ENCODE measurements around the gene SPATA21. TPM values are rescaled to one million over a fixed set of nuclear protein-coding genes. Genes with fewer than 3 reads are reported as not detected.

Gene SPATA21
- total and polyA plus RNA-seq, 2 donors (not counting 3 experiments of a cell fraction or from before 2014, with no cell fraction given), result not detected

DNA sequence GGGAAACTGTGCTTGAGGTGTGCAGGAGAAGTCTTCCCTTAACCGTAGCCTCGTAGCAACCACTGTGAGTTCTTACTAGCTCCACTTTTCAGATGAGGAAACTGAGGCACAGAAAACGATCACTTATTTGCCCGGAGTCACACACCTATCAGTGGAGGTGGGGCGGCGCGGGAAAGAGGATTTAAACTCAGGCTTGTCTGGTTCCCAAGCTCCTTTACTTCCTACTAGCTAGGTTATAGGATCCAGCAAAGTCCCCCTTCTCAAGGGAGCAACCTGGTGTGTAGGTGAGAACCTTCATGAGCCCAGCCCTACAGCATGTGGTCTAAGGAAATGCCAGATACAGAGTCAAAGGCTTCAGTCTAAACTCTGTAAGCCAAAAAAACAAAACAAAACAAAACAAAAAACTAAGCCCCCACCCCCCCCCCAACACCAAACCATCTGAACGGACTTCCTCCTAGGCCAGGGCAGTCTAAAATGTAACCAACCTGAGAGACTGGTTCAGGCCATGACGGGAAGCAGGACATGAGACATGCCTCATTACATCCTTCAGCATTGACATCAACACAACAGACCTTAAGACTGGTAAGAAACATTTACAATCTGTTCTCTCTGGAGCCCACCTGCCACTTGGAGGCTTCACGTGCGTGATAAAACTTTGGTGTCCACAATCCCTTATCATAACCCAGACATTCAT, 84.2 kb downstream of the SPATA21 start:
- peaks cover 39% of the 10 kb centered on the region for H3K79me2 ChIP-seq (ENCODE audit: control insufficient read depth, insufficient read depth, low read length)
- BruUV-seq (replicated peaks), result TSS peak; percentile 95
- FAIRE-seq (no peak), DNase-seq (ENCODE audit: low read depth, low spot score) (no peak)
- H3K9me1 ChIP-seq (replicated peaks; ENCODE audit: control insufficient read depth, extremely low read depth, insufficient read depth, low read length), result no peaks in the 10 kb centered on the region
- ChIA-PET CTCF (interaction anchor here (0.6 to 6.3 kb wide), 9 partner anchors 10 to 274 kb away, joined by 3 to 76 read pairs (median 3); partner anchors contain the start of gene NECAP2), POLR2A (interaction anchor here (1.1 kb wide), 1 partner anchor 104 kb away, joined by 4 read pairs; no protein-coding TSS in a partner anchor)
- intact Hi-C loops (cut with micrococcal nuclease), result loop anchor here (1.0 to 5.0 kb wide), 4 partner anchors 86 to 146 kb away; partner anchors contain the start of gene NECAP2
- no peaks in the 10 kb centered on the region for H3K36me3 ChIP-seq (ENCODE audit: control insufficient read depth in 2 of 2, extremely low read depth in 1 of 2, insufficient read depth in 2 of 2, low read length in 2 of 2)
- TF ChIP-seq, protein P1, sequence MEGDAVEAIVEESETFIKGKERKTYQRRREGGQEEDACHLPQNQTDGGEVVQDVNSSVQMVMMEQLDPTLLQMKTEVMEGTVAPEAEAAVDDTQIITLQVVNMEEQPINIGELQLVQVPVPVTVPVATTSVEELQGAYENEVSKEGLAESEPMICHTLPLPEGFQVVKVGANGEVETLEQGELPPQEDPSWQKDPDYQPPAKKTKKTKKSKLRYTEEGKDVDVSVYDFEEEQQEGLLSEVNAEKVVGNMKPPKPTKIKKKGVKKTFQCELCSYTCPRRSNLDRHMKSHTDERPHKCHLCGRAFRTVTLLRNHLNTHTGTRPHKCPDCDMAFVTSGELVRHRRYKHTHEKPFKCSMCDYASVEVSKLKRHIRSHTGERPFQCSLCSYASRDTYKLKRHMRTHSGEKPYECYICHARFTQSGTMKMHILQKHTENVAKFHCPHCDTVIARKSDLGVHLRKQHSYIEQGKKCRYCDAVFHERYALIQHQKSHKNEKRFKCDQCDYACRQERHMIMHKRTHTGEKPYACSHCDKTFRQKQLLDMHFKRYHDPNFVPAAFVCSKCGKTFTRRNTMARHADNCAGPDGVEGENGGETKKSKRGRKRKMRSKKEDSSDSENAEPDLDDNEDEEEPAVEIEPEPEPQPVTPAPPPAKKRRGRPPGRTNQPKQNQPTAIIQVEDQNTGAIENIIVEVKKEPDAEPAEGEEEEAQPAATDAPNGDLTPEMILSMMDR (IDR thresholded peaks at IDR 0.05; ENCODE audit: extremely low read depth in 1 of 2, insufficient read depth in 1 of 2, low read depth in 1 of 2, low read length in 2 of 2), result no peak
- TF ChIP-seq MYC (IDR thresholded peaks at IDR 0.05; ENCODE audit: low read depth, low read length) (no peak), POLR2A (IDR thresholded peaks at IDR 0.05; ENCODE audit: low read depth, low read length) (no peak), JUN (IDR thresholded peaks at IDR 0.05; ENCODE audit: borderline replicate concordance, insufficient read depth, insufficient read length, low read depth) (no peak), POLR2AphosphoS5 (IDR thresholded peaks at IDR 0.05; ENCODE audit: insufficient read depth, low read depth, low read length) (no peak), EZH2 (IDR thresholded peaks at IDR 0.05; ENCODE audit: borderline replicate concordance, low read depth, low read length, severe bottlenecking) (no peak), FOS (IDR thresholded peaks at IDR 0.05; ENCODE audit: borderline replicate concordance, insufficient read depth, low read length) (no peak), GATA2 (IDR thresholded peaks at IDR 0.05; ENCODE audit: insufficient read depth, insufficient read length, low read depth, low read length) (no peak)
- TF ChIP-seq, protein P2, sequence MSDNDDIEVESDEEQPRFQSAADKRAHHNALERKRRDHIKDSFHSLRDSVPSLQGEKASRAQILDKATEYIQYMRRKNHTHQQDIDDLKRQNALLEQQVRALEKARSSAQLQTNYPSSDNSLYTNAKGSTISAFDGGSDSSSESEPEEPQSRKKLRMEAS (IDR thresholded peaks at IDR 0.05; ENCODE audit: insufficient read depth, insufficient read length), result no peak
- H3K9ac ChIP-seq (replicated peaks; ENCODE audit: extremely low read depth, insufficient read depth, low read length), result peak overlapping the region; percentile 79
- dilution Hi-C loops (cut with MboI; ENCODE audit: extremely low pct_ligation_motif_present, low sequenced_read_pairs), result no loop called here
- H3K27ac ChIP-seq (ENCODE audit: insufficient read depth, low read depth, low read length), result peak overlapping the region; percentile 86
- H3K27me3 ChIP-seq (ENCODE audit: control insufficient read depth in 2 of 2, insufficient read depth in 2 of 2, low read length in 2 of 2), result no peaks in the 10 kb centered on the region
- H3K4me2 ChIP-seq (ENCODE audit: insufficient read depth, low read length), result peak overlapping the region; percentile 70
- H2AFZ ChIP-seq (ENCODE audit: low read depth, low read length), result peak overlapping the region; percentile 92
- H3K4me3 ChIP-seq (replicated peaks in 1 of 3; ENCODE audit: insufficient read depth in 1 of 3, low read depth in 1 of 3, low read length in 3 of 3), result peak overlapping the region in 2 of 3 experiments; percentile 65 to 85
- H3K9me3 ChIP-seq (replicated peaks; ENCODE audit: control insufficient read depth, insufficient read depth, low read length), result no peaks in the 10 kb centered on the region
- no peaks in the 10 kb centered on the region for H4K20me1 ChIP-seq (replicated peaks; ENCODE audit: control insufficient read depth, extremely low read depth, insufficient read depth, low read length)
- H3K4me1 ChIP-seq (ENCODE audit: control insufficient read depth, extremely low read depth, insufficient read depth, low read length), result peaks cover 26% of the 10 kb centered on the region
